DOHH2 (cell line): ENCODE measurements around the gene SHISA2.

Experiments used
- EZH2phosphoT487 ChIP-seq: fragments of 200-600 bp; sonication (generic); IDR thresholded peaks from 2 replicates; pipeline ENCODE4 v1.6.1; 2017; ENCODE audit warnings: borderline replicate concordance, mild to moderate bottlenecking, antibody characterized with exemption, low read length, moderate library complexity, mixed read lengths
- TF ChIP-seq, protein P1 (sequence below): fragments of 200-600 bp; sonication (generic); IDR thresholded peaks from one replicate; pipeline ENCODE4 v1.5.1; 2014; ENCODE audit warnings: antibody characterized with exemption, mild to moderate bottlenecking, low read depth, low read length; ENCODE audit not compliant: poor library complexity, severe bottlenecking

DNA sequence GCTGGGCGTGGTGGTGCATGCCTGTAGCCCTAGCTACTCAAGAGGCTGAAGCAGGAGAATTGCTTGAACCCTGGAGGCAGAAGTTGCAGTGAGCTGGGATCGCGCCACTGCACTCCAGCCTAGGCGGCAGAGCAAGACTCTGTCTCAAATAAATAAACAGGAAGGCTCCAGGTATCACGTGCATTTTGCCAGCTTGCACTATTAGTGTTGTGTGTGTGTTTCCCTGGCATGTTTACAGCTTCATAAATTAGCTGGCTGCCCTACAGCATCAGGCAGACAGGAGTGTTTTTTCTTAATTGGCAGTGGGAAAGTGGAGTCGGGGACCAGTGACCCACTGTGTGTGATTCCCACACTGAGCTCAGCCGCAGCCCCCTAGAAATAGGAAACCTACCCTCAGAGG lies 32.6 kb downstream of the SHISA2 start:
- TF ChIP-seq, protein P1, sequence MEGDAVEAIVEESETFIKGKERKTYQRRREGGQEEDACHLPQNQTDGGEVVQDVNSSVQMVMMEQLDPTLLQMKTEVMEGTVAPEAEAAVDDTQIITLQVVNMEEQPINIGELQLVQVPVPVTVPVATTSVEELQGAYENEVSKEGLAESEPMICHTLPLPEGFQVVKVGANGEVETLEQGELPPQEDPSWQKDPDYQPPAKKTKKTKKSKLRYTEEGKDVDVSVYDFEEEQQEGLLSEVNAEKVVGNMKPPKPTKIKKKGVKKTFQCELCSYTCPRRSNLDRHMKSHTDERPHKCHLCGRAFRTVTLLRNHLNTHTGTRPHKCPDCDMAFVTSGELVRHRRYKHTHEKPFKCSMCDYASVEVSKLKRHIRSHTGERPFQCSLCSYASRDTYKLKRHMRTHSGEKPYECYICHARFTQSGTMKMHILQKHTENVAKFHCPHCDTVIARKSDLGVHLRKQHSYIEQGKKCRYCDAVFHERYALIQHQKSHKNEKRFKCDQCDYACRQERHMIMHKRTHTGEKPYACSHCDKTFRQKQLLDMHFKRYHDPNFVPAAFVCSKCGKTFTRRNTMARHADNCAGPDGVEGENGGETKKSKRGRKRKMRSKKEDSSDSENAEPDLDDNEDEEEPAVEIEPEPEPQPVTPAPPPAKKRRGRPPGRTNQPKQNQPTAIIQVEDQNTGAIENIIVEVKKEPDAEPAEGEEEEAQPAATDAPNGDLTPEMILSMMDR, result no peak
- no peak for TF ChIP-seq EZH2phosphoT487
